Hematopoietic multipotent progenitor cell treated with erythropoietin and hydrocortisone succinate and interleukin-3 and kit ligand, for 17 days (in vitro differentiated cells): ENCODE results near the gene MYCN.

Source experiments
- DNase-seq: peaks from one replicate; pipeline ENCODE4 v3.0.0-alpha.2; 2015; ENCODE audit warnings: low spot score

The MYCN gene

GRCh38 chr2:15976354-15976753 lies 36.0 kb downstream of the MYCN start:
- DNase-seq = no peak

GRCh38 chr2:15979051-15979758 lies 38.9 kb downstream of the MYCN start:
- no peak for DNase-seq

GRCh38 chr2:15979759-15980604 lies 39.6 kb downstream of the MYCN start:
- DNase-seq = no peak

GRCh38 chr2:15980605-15981098 lies 40.3 kb downstream of the MYCN start:
- DNase-seq = no peak

DNA sequence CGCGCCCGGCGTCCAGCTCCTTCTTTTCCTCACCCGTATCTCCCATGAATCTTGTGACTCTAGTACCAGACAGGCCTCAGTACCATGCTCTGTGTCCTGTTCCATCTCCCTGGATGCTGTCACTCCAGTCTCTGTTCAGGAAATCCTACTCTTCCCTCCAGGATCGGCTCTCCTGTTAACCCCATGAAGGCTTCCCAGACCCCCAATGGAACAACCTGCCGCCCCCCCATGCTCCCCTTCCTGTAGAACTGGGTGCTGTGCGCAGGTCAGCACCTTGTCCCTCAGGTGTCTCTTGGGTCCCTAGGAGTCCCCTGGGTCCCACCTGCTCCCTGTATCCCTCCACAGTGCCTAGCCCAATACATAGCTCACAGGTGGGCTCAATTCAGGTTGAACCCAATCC lies 41.3 kb downstream of the MYCN start:
- no peak for DNase-seq

GRCh38 chr2:15982285-15983044 lies 42.1 kb downstream of the MYCN start:
- no peak for DNase-seq

GRCh38 chr2:15983496-15983895 lies 43.1 kb downstream of the MYCN start:
- no peak for DNase-seq

DNA sequence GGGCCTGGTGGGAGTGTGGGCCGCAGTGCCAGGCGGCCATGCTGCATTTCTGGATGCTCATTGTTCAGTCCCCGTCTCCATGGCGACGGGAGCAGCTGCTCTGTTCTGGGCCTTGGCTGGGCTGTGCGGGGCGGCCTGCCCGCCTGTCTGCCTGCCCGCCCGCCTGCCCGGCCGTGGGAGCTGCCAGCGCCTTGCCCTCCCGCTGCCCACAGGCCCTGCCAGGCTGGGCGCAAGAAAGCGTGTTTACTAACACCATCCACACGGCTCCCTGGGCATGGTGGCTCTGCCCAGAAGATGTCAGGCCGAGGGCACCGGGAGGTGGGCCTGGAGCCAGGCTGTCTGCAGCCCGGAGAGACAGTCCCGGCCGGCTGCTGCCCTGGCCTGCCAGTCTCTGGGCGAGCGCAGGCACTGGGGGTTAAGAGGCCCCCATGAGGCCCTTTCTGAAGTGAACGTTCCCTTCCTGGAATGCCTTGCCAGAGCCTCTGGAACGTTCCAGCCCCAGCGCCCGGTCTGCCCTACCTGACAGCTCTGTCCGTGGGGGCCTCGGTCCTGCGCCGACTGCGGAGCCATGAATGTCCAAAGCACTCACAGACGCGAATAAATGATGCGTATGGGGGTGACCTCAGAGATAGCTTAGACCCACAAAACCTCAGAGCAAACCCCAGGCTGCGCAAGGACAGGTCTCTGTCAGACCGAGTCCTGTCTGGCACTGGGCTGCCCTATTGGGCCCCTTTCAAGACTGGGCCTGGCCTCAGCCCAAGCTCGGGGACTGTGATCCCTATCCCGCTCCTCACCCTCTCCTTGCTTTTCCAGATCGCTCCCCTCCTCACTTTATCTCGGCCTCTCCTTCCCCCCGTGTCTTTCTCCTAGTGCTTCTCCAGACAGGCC lies 44.3 kb downstream of the MYCN start:
- DNase-seq = no peak

DNA sequence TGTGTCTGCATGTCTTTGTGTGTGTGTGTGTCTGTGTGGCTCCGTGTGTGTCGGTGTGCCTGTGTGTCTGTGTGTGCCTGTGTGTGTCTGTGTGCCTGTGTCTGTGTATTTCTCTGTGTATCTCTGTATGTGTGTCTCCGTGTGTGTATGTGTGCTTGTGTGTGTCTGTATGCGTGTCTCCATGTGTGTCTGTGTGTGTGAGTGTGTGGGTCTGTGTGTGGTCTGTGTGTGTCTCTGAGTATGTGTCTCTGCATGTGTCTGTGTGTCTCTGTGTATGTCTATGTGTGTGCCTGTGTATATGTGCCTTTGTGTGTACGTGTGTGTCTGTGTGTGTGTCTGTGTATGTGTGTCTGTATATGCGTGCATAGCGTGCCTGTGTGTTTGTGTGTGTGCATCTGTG lies 45.2 kb downstream of the MYCN start:
- no peak for DNase-seq

- DNase-seq = no peak
Measured at GRCh38 chr2:15986068-15986560, 45.8 kb downstream of the MYCN start.

DNA sequence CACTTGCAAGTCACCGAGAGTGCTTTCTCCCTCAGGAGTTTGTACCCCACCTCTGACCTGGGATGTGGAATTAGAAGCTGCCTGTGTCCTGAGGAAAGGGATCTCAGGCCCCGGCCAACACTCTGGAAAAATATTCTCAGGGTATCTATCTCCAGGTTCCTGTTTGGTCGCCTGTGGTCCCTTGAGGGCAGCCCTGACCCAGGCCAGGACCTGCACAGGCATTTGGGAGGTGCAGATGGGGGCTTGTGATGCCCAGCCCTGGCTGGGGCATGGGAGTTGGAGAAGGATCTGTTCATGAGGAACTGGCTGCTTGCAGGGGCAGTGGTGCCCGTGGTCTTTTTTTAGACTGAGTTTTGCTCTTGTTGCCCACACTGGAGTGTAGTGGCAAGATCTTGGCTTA lies 46.3 kb downstream of the MYCN start:
- no peak for DNase-seq

- no peak for DNase-seq
Measured at GRCh38 chr2:15988733-15989132, 48.4 kb downstream of the MYCN start.

GRCh38 chr2:15989559-15989958 lies 49.2 kb downstream of the MYCN start:
- no peak for DNase-seq

- DNase-seq = no peak
Measured at GRCh38 chr2:15990151-15991101, 50.1 kb downstream of the MYCN start.

DNA sequence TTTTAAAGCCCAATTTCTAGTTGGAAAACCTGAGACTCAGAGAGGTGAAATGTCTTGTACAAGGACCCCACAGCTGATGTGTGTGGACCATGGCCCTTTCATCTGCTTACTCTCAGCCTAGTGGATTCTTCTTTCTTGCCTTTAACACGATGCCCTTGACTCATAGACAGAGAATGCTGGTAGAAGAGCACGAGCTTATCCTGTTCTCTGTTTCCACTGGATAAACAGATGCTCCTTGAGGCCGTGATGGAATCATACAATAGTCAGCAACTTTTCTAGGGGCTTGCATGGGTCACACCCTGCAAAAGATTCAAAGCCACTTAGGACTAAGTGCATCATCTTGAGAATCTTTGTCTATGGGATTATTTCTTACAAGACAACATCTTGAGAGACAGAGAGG lies 50.9 kb downstream of the MYCN start:
- DNase-seq = no peak

DNA sequence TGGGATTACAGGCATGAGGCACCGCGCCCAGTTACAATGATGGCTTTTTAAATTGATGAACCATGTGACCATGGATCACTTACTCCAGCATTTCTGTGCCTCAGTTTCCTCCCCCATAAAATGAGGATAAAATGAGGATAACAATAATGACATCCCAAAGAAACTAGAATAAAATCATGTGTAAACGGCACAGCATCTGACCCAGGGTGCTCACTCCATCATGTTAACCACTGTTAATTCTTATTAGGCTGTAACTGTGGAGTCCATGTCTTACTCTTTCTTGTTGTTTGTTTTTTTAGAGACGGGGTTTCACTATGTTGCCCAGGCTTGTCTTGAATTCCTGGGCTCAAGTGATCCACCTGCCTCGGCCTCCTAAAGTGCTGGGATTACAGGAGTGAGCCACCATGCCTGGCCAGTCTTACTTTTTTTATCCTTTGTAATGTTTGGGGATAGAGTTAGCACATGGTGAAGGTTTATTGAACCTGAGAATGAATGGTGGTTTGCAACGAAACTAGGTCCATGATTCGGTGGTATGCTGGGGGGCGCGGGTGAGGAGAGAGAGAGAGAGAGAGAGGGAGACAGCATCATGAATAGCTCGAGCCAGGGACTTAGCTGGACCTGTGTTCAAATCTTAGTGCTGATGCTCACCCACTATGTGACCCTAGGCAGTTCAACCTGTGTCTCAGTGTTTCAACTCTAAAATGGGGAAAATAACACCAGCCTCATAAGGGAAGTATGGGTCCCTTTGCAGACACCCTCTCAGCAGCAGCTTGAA lies 52.3 kb downstream of the MYCN start:
- DNase-seq = no peak

GRCh38 chr2:15993232-15993610 lies 52.9 kb downstream of the MYCN start:
- no peak for DNase-seq

DNA sequence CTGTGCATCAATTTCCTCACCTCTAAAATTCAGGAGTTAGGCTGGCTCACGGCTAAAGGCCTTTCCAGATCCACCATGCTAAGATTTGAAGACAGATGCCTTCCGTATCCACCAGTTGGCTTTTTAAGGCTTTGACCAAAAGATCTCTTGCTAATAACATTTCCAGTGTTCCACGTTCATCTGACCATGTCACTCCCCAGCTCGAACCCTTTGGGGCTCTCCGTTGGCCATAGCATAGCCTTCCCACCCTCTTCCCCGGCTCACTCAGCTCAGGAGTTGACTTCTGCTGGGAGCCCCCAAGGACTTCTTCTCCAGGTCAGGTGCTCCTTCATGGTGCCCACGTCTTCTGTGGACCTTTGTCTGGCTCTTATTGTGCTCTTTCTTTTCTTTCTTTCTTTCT lies 53.3 kb downstream of the MYCN start:
- no peak for DNase-seq

DNA sequence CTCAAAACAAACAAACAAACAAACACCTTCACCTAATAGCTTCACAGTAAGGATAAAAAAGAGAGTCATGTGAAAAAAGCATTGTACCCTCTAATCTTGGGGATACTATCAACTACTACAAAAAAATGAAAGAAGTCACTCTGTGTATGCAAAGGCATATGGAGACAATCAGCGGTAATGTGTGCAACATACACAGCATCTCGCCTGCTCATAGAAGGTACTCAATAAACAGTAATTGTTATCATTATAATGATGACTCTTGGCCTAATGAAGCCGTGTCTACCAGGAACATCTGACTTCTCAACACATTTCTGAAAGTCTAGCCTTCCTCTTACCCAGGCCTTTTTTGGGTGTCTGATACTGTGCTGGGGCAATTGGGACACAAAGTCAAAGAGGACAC lies 55.3 kb downstream of the MYCN start:
- no peak for DNase-seq
